ENCODE data around the gene ADAMTSL2. TPM values are rescaled to one million over a fixed set of nuclear protein-coding genes. Genes with fewer than 3 reads are reported as not detected.

Gene ADAMTSL2
- total RNA-seq, 1 experiment from 2014 or later, result 0.87 TPM

DNA sequence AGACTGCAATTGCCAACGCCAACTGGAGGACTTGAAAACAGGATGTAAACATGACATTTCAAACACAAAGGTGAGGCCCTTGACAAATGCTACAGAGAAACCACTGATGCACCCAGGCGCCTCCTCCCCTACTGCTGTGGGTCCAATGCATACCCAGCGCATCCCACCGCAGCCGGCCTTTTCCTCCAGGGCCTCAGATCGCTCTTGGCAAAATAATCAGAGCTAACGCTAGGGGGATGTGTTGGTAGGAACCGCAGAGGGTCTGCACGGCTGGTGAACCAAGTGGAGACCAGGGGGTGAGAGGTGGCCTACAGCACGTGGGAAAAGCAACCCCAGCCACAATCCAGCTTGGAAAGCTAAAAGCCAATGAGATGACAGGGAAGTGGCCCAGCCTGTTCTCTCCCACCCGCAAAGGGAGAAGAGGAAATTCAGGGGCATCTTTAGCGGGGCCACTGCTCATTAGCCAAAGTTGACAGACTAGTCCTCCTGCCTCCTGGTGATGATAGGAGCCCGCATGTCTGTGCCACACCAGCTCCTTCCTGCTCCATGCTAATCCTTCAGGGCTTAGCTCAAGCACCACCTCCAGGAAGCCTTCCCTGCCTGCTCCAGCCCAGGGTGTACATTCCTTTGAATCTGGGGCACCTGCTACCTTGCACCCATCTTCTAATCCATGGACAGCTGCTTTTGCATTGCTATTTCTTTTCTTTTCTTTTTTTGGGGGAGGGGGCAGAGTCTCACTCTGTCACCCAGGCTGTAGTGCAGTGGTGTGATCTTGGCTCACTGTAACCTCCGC, 68.8 kb downstream of the ADAMTSL2 start:
- ChIA-PET CTCF (interaction anchor here (0.6 to 4.0 kb wide), 18 partner anchors 10 to 215 kb away, joined by 3 to 15 read pairs (median 4); partner anchors contain the start of gene SARDH), POLR2A (no interaction called here)
- no peaks in the 10 kb centered on the region for H3K36me3 Mint-ChIP-seq
- no peak overlapping the region for H3K4me3 Mint-ChIP-seq
- H3K27ac Mint-ChIP-seq, result no peak overlapping the region
- DNase-seq (ENCODE audit: low spot score) (no peak), ATAC-seq (peak; percentile 49; the same call in 1 of the 2 replicates)
- peaks cover 12% of the 10 kb centered on the region for H3K27me3 Mint-ChIP-seq (ENCODE audit: low read depth)
- H3K4me1 Mint-ChIP-seq, result peaks cover 6% of the 10 kb centered on the region
- H3K9me3 Mint-ChIP-seq, result no peaks in the 10 kb centered on the region
- no peak for TF ChIP-seq JAZF1 (CRISPR knock-in tag; IDR thresholded peaks at IDR 0.05)
- TF ChIP-seq ZNF317 (CRISPR knock-in tag; IDR thresholded peaks at IDR 0.05; ENCODE audit: borderline replicate concordance, low read depth), result no peak

DNA sequence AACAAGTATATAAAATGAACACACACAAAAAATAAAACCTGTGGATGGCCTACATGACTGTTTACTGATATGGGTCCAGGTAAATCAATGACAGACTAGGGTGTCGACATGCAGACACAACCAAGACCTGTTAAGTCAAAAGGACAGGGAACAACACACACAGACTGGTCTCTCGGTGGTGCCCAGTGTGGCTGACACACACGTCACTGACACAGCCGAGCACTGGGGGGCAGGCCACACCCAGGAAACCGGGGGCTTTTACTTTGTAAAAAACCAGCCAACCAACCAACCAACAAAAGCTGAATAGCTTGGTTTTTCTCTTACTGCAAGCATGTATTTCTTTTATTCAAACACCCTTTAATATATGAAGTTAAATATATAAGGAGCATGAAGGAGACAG, 69.7 kb downstream of the ADAMTSL2 start:
- Mint-ChIP-seq H3K4me3 (no peak overlapping the region), H3K27ac (no peak overlapping the region), H3K36me3 (no peaks in the 10 kb centered on the region), H3K27me3 (ENCODE audit: low read depth) (peaks cover 18% of the 10 kb centered on the region), H3K4me1 (peaks cover 6% of the 10 kb centered on the region), H3K9me3 (no peaks in the 10 kb centered on the region)
- ChIA-PET POLR2A (no interaction called here), CTCF (interaction anchor here (1.0 to 1.5 kb wide), 5 partner anchors 11 to 165 kb away, joined by 3 to 4 read pairs (median 3); no protein-coding TSS in a partner anchor)
- DNase-seq (ENCODE audit: low spot score) (no peak), ATAC-seq (no peak)
- TF ChIP-seq NR1H2 (CRISPR knock-in tag; IDR thresholded peaks at IDR 0.05) (no peak), E2F1 (CRISPR knock-in tag; IDR thresholded peaks at IDR 0.05) (no peak), CREB1 (CRISPR knock-in tag; IDR thresholded peaks at IDR 0.05) (no peak), ZNF219 (CRISPR knock-in tag; IDR thresholded peaks at IDR 0.05; ENCODE audit: borderline replicate concordance) (no peak), ZNF416 (CRISPR knock-in tag; IDR thresholded peaks at IDR 0.05) (no peak), ATF1 (CRISPR knock-in tag; IDR thresholded peaks at IDR 0.05) (no peak), ZNF317 (CRISPR knock-in tag; IDR thresholded peaks at IDR 0.05; ENCODE audit: borderline replicate concordance, low read depth) (no peak), IRF1 (CRISPR knock-in tag; IDR thresholded peaks at IDR 0.05) (no peak), NFYB (CRISPR knock-in tag; conservative IDR thresholded peaks at IDR 0.05; ENCODE audit: low read depth) (no peak), PRRX2 (CRISPR knock-in tag; IDR thresholded peaks at IDR 0.05) (no peak), RELA (CRISPR knock-in tag; IDR thresholded peaks at IDR 0.05; ENCODE audit: borderline replicate concordance) (no peak), MXD4 (CRISPR knock-in tag; IDR thresholded peaks at IDR 0.05; ENCODE audit: borderline replicate concordance) (no peak), MAX (CRISPR knock-in tag; IDR thresholded peaks at IDR 0.05) (no peak), CREM (CRISPR knock-in tag; IDR thresholded peaks at IDR 0.05) (no peak), GABPB1 (CRISPR knock-in tag; IDR thresholded peaks at IDR 0.05) (no peak), FOXJ3 (CRISPR knock-in tag; IDR thresholded peaks at IDR 0.05; ENCODE audit: borderline replicate concordance) (no peak)
- TF ChIP-seq, protein P1, sequence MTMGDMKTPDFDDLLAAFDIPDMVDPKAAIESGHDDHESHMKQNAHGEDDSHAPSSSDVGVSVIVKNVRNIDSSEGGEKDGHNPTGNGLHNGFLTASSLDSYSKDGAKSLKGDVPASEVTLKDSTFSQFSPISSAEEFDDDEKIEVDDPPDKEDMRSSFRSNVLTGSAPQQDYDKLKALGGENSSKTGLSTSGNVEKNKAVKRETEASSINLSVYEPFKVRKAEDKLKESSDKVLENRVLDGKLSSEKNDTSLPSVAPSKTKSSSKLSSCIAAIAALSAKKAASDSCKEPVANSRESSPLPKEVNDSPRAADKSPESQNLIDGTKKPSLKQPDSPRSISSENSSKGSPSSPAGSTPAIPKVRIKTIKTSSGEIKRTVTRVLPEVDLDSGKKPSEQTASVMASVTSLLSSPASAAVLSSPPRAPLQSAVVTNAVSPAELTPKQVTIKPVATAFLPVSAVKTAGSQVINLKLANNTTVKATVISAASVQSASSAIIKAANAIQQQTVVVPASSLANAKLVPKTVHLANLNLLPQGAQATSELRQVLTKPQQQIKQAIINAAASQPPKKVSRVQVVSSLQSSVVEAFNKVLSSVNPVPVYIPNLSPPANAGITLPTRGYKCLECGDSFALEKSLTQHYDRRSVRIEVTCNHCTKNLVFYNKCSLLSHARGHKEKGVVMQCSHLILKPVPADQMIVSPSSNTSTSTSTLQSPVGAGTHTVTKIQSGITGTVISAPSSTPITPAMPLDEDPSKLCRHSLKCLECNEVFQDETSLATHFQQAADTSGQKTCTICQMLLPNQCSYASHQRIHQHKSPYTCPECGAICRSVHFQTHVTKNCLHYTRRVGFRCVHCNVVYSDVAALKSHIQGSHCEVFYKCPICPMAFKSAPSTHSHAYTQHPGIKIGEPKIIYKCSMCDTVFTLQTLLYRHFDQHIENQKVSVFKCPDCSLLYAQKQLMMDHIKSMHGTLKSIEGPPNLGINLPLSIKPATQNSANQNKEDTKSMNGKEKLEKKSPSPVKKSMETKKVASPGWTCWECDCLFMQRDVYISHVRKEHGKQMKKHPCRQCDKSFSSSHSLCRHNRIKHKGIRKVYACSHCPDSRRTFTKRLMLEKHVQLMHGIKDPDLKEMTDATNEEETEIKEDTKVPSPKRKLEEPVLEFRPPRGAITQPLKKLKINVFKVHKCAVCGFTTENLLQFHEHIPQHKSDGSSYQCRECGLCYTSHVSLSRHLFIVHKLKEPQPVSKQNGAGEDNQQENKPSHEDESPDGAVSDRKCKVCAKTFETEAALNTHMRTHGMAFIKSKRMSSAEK (CRISPR knock-in tag; IDR thresholded peaks at IDR 0.05; ENCODE audit: borderline replicate concordance), result no peak
- TF ChIP-seq, protein P2, sequence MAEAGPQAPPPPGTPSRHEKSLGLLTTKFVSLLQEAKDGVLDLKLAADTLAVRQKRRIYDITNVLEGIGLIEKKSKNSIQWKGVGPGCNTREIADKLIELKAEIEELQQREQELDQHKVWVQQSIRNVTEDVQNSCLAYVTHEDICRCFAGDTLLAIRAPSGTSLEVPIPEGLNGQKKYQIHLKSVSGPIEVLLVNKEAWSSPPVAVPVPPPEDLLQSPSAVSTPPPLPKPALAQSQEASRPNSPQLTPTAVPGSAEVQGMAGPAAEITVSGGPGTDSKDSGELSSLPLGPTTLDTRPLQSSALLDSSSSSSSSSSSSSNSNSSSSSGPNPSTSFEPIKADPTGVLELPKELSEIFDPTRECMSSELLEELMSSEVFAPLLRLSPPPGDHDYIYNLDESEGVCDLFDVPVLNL (CRISPR knock-in tag; IDR thresholded peaks at IDR 0.05; ENCODE audit: borderline replicate concordance, low read depth), result no peak
- TF ChIP-seq, protein P3, sequence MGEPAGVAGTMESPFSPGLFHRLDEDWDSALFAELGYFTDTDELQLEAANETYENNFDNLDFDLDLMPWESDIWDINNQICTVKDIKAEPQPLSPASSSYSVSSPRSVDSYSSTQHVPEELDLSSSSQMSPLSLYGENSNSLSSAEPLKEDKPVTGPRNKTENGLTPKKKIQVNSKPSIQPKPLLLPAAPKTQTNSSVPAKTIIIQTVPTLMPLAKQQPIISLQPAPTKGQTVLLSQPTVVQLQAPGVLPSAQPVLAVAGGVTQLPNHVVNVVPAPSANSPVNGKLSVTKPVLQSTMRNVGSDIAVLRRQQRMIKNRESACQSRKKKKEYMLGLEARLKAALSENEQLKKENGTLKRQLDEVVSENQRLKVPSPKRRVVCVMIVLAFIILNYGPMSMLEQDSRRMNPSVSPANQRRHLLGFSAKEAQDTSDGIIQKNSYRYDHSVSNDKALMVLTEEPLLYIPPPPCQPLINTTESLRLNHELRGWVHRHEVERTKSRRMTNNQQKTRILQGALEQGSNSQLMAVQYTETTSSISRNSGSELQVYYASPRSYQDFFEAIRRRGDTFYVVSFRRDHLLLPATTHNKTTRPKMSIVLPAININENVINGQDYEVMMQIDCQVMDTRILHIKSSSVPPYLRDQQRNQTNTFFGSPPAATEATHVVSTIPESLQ (CRISPR knock-in tag; IDR thresholded peaks at IDR 0.05), result no peak
- TF ChIP-seq, protein P4, sequence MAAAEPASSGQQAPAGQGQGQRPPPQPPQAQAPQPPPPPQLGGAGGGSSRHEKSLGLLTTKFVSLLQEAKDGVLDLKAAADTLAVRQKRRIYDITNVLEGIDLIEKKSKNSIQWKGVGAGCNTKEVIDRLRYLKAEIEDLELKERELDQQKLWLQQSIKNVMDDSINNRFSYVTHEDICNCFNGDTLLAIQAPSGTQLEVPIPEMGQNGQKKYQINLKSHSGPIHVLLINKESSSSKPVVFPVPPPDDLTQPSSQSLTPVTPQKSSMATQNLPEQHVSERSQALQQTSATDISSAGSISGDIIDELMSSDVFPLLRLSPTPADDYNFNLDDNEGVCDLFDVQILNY (CRISPR knock-in tag; IDR thresholded peaks at IDR 0.05), result no peak
